HG02623 (cell line): ENCODE results near the gene RRP7A.
"Not testable (repeated sequence)": the region's sequence is repeated elsewhere in the genome, so short reads cannot be mapped to it uniquely, and the experiment has no call there.

Source experiments
- ATAC-seq: cut with Tn5 transposase; IDR thresholded peaks from one replicate; pipeline ENCODE4 v1.9.1; 2021; ENCODE audit warnings: moderate library complexity; ENCODE audit not compliant: unreplicated experiment

RRP7A gene

GRCh38 chr22:42500161-42500835, 19.3 kb downstream of the RRP7A start:
- peak; percentile 67 for ATAC-seq

- not testable (repeated sequence) for ATAC-seq
Measured at GRCh38 chr22:42499773-42500160, 19.8 kb downstream of the RRP7A start.

GRCh38 chr22:42495533-42496141, 24.0 kb downstream of the RRP7A start:
- not testable (repeated sequence) for ATAC-seq

- ATAC-seq: no peak
Measured at GRCh38 chr22:42493393-42493792, 26.2 kb downstream of the RRP7A start.

DNA sequence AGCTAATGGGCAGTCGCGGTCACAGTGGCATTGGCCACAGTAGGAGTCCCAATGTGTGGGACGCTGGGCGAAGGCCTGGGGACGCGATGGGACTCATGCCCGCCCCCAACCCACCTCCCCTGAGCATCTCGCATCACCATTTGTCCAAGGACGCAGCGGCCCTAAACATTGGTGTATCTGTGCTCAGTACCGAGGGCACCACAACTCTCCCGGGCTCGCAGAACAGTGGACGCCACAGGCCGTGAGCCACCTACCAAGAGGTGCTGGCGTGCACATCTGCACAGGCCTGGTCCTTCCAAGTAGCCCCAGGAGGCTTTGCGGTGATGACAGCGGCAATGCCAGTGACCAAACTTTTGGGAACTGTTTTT, 27.3 kb downstream of the RRP7A start:
- ATAC-seq: no peak

GRCh38 chr22:42490243-42490832, 29.3 kb downstream of the RRP7A start:
- ATAC-seq: no peak

DNA sequence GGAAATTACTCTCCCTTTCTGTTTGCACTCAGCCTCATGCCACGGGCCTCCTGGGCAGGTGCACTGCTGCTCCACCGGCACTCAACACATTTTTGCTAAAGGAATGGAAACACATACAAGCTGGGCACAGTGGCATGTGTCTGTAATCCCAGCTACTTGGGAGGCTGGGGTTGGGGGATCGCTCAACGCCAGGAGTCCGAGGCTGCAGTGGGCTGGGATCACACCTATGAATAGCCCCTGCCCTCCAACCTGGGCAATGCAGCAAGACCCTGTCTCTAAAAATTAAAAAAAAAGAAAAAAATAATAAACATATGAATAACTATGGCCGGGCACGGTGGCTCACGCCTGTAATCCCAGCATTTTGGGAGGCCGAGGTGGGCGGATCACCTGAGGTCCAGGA, 30.6 kb downstream of the RRP7A start:
- ATAC-seq: no peak

DNA sequence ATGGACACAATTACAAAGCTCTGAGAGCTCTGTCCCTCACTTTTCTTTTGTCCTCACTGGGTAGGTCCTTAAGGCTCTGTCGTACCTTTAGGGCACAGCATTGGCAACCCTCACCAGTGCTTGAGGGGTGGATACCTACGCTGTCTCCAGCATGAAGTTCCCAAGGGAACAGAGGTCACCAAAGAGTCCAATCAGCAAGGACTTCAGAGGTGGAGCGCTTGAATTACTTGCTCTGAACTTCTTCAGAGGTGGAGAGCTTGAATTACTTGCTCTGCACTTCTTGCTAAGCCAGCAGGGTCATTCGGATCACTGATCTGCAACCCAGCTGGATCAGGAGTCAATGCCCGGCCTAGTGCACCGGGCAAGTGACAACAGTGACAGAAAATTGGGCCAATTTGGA, 35.1 kb downstream of the RRP7A start:
- no peak for ATAC-seq

DNA sequence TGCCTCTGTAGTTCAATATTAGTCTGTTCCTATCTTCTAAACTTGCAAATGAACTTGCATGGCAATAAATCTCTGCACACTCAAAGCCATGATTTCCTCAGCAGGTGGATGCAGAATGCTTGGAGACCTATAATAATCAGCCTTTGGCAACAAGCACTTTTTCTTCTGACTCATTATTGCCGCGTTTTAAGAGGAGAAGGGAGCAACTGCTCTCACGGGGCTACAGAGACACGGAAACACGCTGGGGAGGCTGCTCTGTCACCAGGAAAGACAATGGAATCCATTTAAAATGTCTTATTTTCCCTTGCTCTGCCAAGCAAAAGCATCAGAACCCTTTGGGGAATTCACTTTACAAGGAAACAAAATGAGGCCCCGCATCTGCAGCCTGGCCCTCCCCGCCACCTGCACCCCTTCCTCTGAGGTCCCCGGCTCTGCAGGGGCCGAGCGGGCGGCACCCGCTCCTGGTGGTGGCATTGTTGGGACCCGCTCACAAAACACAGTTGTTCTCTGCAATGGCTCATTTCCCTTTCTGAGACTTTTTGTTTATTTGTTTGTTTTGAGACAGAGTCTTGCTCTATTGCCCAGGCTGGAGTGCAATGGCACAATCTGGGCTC, 35.9 kb downstream of the RRP7A start:
- not testable (repeated sequence) for ATAC-seq

DNA sequence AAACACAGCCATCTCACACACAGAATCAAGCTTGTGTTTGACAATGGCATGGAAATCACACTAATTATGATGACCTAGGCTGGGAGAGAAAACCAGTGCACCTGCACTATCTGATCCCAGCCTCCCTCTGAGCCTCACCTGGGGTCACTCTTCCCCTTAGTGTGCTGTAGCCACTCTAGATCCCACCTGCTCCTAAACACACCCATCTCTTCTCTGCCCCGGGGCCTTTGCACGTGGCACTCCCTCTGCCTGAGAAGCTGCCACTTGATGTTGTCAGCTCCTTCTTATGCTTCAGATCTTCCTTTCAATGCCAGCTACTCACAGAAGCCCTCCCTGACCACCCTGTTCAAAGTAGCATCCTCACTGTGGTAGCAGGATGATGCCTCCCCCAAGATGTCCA, 44.5 kb downstream of the RRP7A start:
- ATAC-seq: no peak

DNA sequence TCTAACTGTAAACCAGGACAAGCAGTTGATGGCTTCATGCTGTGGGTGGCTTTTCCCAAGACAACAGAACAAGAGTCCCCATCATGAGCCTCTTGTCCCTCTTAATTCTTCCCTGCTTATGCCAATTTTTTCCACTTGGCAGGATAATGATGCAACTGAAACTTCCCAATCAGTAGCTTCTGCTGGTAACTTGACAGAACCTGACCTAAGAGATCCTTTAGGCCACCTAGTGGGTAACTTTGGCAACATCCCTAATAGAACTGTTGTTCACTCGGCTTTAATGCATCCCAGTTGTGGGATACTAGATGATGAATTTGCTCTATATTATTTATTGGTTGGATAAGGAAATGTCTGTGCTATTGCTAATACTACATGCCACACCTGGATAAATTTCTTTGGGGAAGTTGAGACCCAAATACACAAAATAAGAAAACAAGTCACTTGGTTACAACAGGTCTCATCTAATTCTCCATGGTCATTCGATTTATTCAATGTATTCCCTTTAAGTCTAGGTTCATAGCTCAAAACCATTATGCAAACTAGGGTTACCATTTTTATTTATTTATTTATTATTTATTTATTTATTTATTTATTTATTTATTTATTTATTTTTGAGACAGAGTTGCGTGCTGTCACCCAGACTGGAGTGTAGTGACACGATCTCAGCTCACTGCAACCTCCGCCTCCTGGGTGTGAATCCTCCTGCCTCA, 46.0 kb downstream of the RRP7A start:
- ATAC-seq: no peak

- no peak for ATAC-seq
Measured at GRCh38 chr22:42472671-42473070, 46.9 kb downstream of the RRP7A start.

GRCh38 chr22:42471441-42471840, 48.2 kb downstream of the RRP7A start:
- no peak for ATAC-seq

DNA sequence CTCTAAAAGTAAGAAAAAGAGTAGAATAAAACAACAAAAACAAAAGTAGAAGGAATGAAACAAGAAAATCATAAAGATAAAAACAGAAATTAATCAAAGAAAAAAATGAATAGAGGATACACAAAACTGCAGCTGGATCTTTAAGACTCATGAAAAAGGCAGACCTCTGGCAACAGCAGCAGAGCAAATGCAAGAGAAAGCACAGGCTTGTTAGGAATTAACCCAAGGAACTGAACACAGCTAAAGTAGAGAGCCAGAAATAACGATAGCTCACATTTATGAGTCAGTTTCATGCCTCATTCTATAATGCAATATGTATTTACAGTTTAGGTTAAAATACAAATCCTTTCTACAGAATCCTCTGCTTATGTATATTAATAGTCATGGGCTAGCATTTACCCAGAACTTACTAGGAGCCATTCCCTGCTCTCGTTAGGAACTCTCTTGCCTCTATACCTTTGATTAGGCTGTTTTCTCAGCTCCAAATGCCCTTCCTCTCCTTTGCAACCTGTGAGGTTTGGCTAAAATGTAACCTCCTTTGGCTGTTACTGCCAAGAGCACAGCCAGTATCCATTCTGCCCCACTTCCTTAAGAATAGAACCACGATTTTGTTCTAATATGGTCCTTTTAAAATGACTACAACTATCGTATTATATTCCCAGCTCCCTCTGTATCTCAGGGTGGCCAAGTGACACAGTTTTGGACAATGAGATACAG, 49.1 kb downstream of the RRP7A start:
- no peak for ATAC-seq

DNA sequence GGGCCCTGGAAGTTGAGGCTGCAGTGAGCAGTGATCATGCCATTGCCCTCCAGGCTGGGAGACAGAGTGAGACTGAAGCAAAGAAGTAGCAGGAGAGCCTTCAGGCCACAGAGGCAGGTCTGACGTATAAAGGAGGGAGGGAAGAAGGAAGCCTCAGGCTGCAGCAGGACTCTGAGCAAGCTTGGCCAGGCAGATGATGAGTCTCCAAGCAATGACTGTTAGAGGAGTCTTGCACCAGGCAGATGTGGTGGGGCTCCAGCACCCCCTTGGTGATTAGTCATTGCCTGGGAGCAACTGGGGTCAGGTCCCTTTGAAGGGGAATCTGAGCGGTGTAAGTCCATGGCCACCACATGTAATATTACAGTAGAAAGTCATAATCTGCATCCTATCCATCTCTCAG, 50.8 kb downstream of the RRP7A start:
- no peak for ATAC-seq

- no peak for ATAC-seq
Measured at GRCh38 chr22:42462016-42462415, 57.6 kb downstream of the RRP7A start.

DNA sequence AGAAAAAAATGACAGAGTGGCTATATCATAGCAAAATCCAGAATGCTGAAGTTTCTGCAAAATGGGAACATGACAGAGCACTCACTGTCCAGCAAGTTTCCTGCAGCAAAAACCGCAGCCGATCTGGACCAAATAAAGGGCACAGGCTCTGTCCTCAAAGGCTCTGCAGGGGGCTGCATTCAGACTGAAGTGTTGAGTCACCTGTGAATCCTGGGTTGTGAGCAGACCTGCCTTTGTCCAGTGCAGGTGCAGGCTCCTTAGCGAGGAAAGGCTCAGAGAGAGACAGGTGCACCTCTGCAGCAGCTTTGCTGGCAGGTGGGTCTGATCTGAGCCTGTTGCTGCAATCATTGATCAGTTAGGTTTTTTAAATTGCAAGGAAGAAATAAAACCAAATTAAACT, 58.1 kb downstream of the RRP7A start:
- ATAC-seq: no peak
